Endothelial cell of umbilical vein (primary cell): ENCODE measurements around the gene RAB35. TPM values are rescaled to one million over a fixed set of nuclear protein-coding genes. Genes with fewer than 3 reads are reported as not detected.

ENCODE experiments used
- Bru-seq: library from RNA; stranded (reverse); fragments of 400-500 nt; gene quantifications from one replicate; lab custom pipeline; 2021; lab: Mats Ljungman, UMichigan
- BruChase-seq, 2 experiments: library from RNA; stranded (reverse); fragments of 400-500 nt; gene quantifications; one replicate each; lab custom pipeline; 2021; lab: Mats Ljungman, UMichigan
- BruUV-seq: library from RNA; stranded (reverse); fragments of 400-500 nt; replicated peaks from 2 replicates; lab custom pipeline; 2021; lab: Mats Ljungman, UMichigan
- CTCF ChIA-PET: fragments of 300-600, 350-600 bp; sonication (Branson Sonifier 250); formaldehyde crosslinking; loops from one replicate; lab custom pipeline; 2021; ENCODE audit warnings: antibody characterized with exemption, inconsistent platforms; lab: Charles Lee
- POLR2A ChIA-PET: fragments of 300-600, 350-600 bp; sonication (Branson Sonifier 250); formaldehyde crosslinking; loops from one replicate; lab custom pipeline; 2021; ENCODE audit warnings: antibody characterized with exemption, inconsistent platforms; lab: Charles Lee
- DNase-seq: peaks from one replicate; pipeline ENCODE4 v3.0.0-alpha.2; 2011; ENCODE audit warnings: low read depth, low spot score
- FAIRE-seq: peaks from 2 replicates; lab custom pipeline; 2011; peaks lifted over from hg19 to GRCh38; lab: Jason Lieb, UNC
- H2AFZ ChIP-seq: 2 replicates; pipeline ENCODE4 v1.6.0; 2012; ENCODE audit warnings: low read depth, low read length, control low read depth, inconsistent platforms
- H3K27ac ChIP-seq: 2 replicates; pipeline ENCODE4 v1.5.1; 2011; ENCODE audit warnings: low read depth, mild to moderate bottlenecking, control low read depth, low read length, moderate library complexity; ENCODE audit not compliant: insufficient read depth
- H3K27me3 ChIP-seq, 2 experiments: 2 replicates each; pipeline versions ENCODE4 v1.6.0 to v1.6.1; 2011; ENCODE audit warnings: low read length in 2 of 2, mixed read lengths in 1 of 2; ENCODE audit not compliant: control insufficient read depth in 2 of 2, insufficient read depth in 2 of 2
- H3K36me3 ChIP-seq, 2 experiments: 2 replicates in 1 of 2; 3 replicates in 1 of 2; pipeline ENCODE4 v1.5.1; 2011; ENCODE audit warnings: low read length in 2 of 2, mild to moderate bottlenecking in 1 of 2, moderate library complexity in 1 of 2; ENCODE audit not compliant: control insufficient read depth in 2 of 2, insufficient read depth in 2 of 2; ENCODE audit errors: extremely low read depth in 1 of 2
- H3K4me1 ChIP-seq: 3 replicates; pipeline ENCODE4 v1.5.1; 2011; ENCODE audit warnings: mild to moderate bottlenecking, low read length; ENCODE audit not compliant: control insufficient read depth, insufficient read depth; ENCODE audit errors: extremely low read depth
- H3K4me2 ChIP-seq: 2 replicates; pipeline ENCODE4 v1.6.1; 2011; ENCODE audit warnings: low read length, control low read depth, mixed read lengths; ENCODE audit not compliant: insufficient read depth
- H3K4me3 ChIP-seq, 3 experiments: fragments of 200-600 bp in 1 of 3; sonication (generic), shearing (Covaris generic) in 1 of 3; replicated peaks in 1 of 3; 2 replicates each; pipeline ENCODE4 v1.5.1; 2011 to 2016; ENCODE audit warnings: control low read depth in 3 of 3, low read length in 3 of 3, mild to moderate bottlenecking in 2 of 3, inconsistent platforms in 1 of 3, low read depth in 1 of 3, moderate library complexity in 1 of 3; ENCODE audit not compliant: insufficient read depth in 1 of 3
- H3K79me2 ChIP-seq: 2 replicates; pipeline ENCODE4 v1.6.0; 2012; ENCODE audit warnings: low read length, inconsistent platforms; ENCODE audit not compliant: control insufficient read depth, insufficient read depth
- H3K9ac ChIP-seq: replicated peaks from 2 replicates; pipeline ENCODE3; 2011; ENCODE audit warnings: low read length, control low read depth; ENCODE audit not compliant: insufficient read depth; ENCODE audit errors: extremely low read depth
- H3K9me1 ChIP-seq: replicated peaks from 3 replicates; pipeline ENCODE4 v1.6.0; 2011; ENCODE audit warnings: mild to moderate bottlenecking, low read length; ENCODE audit not compliant: control insufficient read depth, insufficient read depth; ENCODE audit errors: extremely low read depth
- H3K9me3 ChIP-seq: replicated peaks from 2 replicates; pipeline ENCODE4 v1.5.1; 2012; ENCODE audit warnings: low read length, inconsistent platforms; ENCODE audit not compliant: control insufficient read depth, insufficient read depth
- H4K20me1 ChIP-seq: replicated peaks from 2 replicates; pipeline ENCODE3; 2011; ENCODE audit warnings: mild to moderate bottlenecking, low read length; ENCODE audit not compliant: control insufficient read depth, insufficient read depth; ENCODE audit errors: extremely low read depth
- CTCF ChIP-seq, 2 donors: IDR thresholded peaks; 1 replicate in 1 of 2; 2 replicates in 1 of 2; pipeline ENCODE4 v1.5.1; 2011; ENCODE audit warnings: low read length in 2 of 2, mild to moderate bottlenecking in 2 of 2, moderate library complexity in 2 of 2, control low read depth in 1 of 2, inconsistent platforms in 1 of 2, low read depth in 1 of 2; ENCODE audit not compliant: insufficient read depth in 1 of 2; ENCODE audit errors: extremely low read depth in 1 of 2
- EZH2 ChIP-seq: IDR thresholded peaks from 2 replicates; pipeline ENCODE4 v1.6.1; 2012; ENCODE audit warnings: borderline replicate concordance, low read depth, mild to moderate bottlenecking, moderate library complexity, low read length, inconsistent platforms; ENCODE audit not compliant: severe bottlenecking
- FOS ChIP-seq: IDR thresholded peaks from 2 replicates; pipeline ENCODE4 v1.6.1; 2011; ENCODE audit warnings: mild to moderate bottlenecking, low read length, moderate library complexity, borderline replicate concordance; ENCODE audit not compliant: insufficient read depth
- GATA2 ChIP-seq: IDR thresholded peaks from 2 replicates; pipeline ENCODE4 v1.7.0; 2011; ENCODE audit warnings: low read depth, mild to moderate bottlenecking, moderate library complexity, mixed read lengths, low read length; ENCODE audit not compliant: insufficient read length, insufficient read depth
- JUN ChIP-seq: IDR thresholded peaks from 2 replicates; pipeline ENCODE4 v1.6.1; 2011; ENCODE audit warnings: borderline replicate concordance, low read depth; ENCODE audit not compliant: insufficient read length, insufficient read depth
- MYC ChIP-seq: IDR thresholded peaks from one replicate; pipeline ENCODE4 v1.6.1; 2011; ENCODE audit warnings: mild to moderate bottlenecking, low read depth, low read length
- POLR2A ChIP-seq: IDR thresholded peaks from 2 replicates; pipeline ENCODE4 v1.6.1; 2012; ENCODE audit warnings: low read depth, mild to moderate bottlenecking, control low read depth, low read length
- POLR2AphosphoS5 ChIP-seq: IDR thresholded peaks from 2 replicates; pipeline ENCODE4 v1.6.1; 2012; ENCODE audit warnings: low read depth, mild to moderate bottlenecking, control low read depth, low read length, moderate library complexity; ENCODE audit not compliant: insufficient read depth
- dilution Hi-C: fragments of 300-500 bp; cut with MboI; formaldehyde crosslinking; loops from one replicate; pipeline ENCODE4 v1.15.0; 2019; ENCODE audit warnings: low sequenced_read_pairs; ENCODE audit not compliant: extremely low pct_ligation_motif_present
- intact Hi-C: fragments of 100-400 bp; cut with micrococcal nuclease; formaldehyde crosslinking; loops from one replicate; pipeline ENCODE4 v1.10.0; 2022
- long read RNA-seq: library from polyadenylated mRNA; stranded (forward); transcript quantifications from one replicate; pipeline ENCODE4 v2.0.0, GENCODE V29; 2021
- polyA minus RNA-seq, 3 experiments: library from RNA; depleted of rRNA, polyadenylated mRNA; stranded (reverse); fragments of >200 nt; gene quantifications; 1 replicate in 1 of 3; 2 replicates in 2 of 3; pipeline ENCODE4 v1.2.3, GENCODE V29; 2011
- polyA plus RNA-seq, 4 experiments: library from polyadenylated mRNA; depleted of rRNA in 3 of 4; stranded (reverse) in 3 of 4; unstranded in 1 of 4; fragments of >200 nt; gene quantifications; 2 replicates each; pipeline versions ENCODE4 v1.2.1 to v1.2.3, GENCODE V29; 2011 to 2012; ENCODE audit warnings: missing spikeins in 1 of 4
- total RNA-seq: library from RNA; stranded (reverse); gene quantifications from 2 replicates; pipeline ENCODE4 v1.2.3, GENCODE V29; 2021
- TF ChIP-seq, protein P1 (sequence below): IDR thresholded peaks from 2 replicates; pipeline ENCODE4 v1.6.1; 2011; ENCODE audit not compliant: insufficient read depth, insufficient read length

RAB35 gene
- total RNA-seq: 80.3 and 82.8 TPM in 2 replicates
- 70.5 and 73.7 TPM in 2 replicates for polyA plus RNA-seq
- 55.9 and 58.3 TPM in 2 replicates for polyA plus RNA-seq (2011; cell fraction: cytosol; rRNA removed)
- polyA plus RNA-seq (2011; cell fraction: nucleus; rRNA removed): 67.9 and 80.0 TPM in 2 replicates
- 70.3 and 85.8 TPM in 2 replicates for polyA plus RNA-seq (2012)
- polyA minus RNA-seq: 109 and 135 TPM in 2 replicates
- 32.7 TPM for polyA minus RNA-seq (2011; cell fraction: cytosol; rRNA and poly(A)+ RNA removed)
- 16.1 and 22.9 TPM in 2 replicates for polyA minus RNA-seq (2011; cell fraction: nucleus; rRNA and poly(A)+ RNA removed)
- Bru-seq, nascent RNA: percentile 75 among the genes with signal in this experiment
- percentile 87 among the genes with signal in this experiment for BruChase-seq, experiment 1, labeled RNA remaining after a 6-hour chase
- BruChase-seq, experiment 2, labeled RNA remaining after a 2-hour chase: percentile 86 among the genes with signal in this experiment
- long read RNA-seq, transcript RAB35-201 (6 exons, 2,945 nt): major isoform, 40 of 67 reads
- long read RNA-seq, partial matches to known transcripts: 8 of 67 reads
- long read RNA-seq, other reads (novel, unspliced or antisense): 16 of 67 reads

- POLR2A ChIA-PET: interaction anchor here (1.4 to 4.4 kb wide), 3 partner anchors 83 to 175 kb away, joined by 4 to 25 read pairs (median 20); partner anchors contain the start of genes RNU4-2 and RPLP0
- dilution Hi-C loops: no loop called here
- Histone ChIP-seq H3K9me3 (no peaks in the 10 kb centered on the region), H3K4me2 (peak within 1 kb of the TSS; percentile 60), H3K27me3 (no peaks in the 10 kb centered on the region), H3K36me3 (no peaks in the 10 kb centered on the region), H3K9me1 (no peaks in the 10 kb centered on the region), H3K79me2 (peaks cover 50% of the 10 kb centered on the region), H3K4me3 (peak within 1 kb of the TSS; percentile 49 to 72 (median 63)), H3K27ac (peak within 1 kb of the TSS; percentile 48), H3K9ac (peak within 1 kb of the TSS; percentile 79), H2AFZ (peak within 1 kb of the TSS; percentile 18), H3K4me1 (peaks cover 29% of the 10 kb centered on the region), H4K20me1 (no peaks in the 10 kb centered on the region)
- no peak for DNase-seq
- BruUV-seq: no TSS peak
- CTCF ChIA-PET: interaction anchor here (1.6 to 3.8 kb wide), 3 partner anchors 11 to 85 kb away, joined by 6 to 20 read pairs (median 7); partner anchors contain the start of gene RPLP0
- intact Hi-C loops: loop anchor here (1.0 kb wide), 2 partner anchors 29 to 85 kb away; partner anchors contain the start of gene RPLP0
- peak; percentile 77 for FAIRE-seq
- TF ChIP-seq FOS: no peak
- no peak for TF ChIP-seq POLR2A
- no peak for TF ChIP-seq POLR2AphosphoS5
- no peak for TF ChIP-seq EZH2
- no peak for TF ChIP-seq JUN
- TF ChIP-seq CTCF (IDR thresholded peaks at IDR 0.05; ENCODE audit: extremely low read depth in 1 of 2, insufficient read depth in 1 of 2, low read depth in 1 of 2, low read length in 2 of 2): no peak
- TF ChIP-seq, protein P1, sequence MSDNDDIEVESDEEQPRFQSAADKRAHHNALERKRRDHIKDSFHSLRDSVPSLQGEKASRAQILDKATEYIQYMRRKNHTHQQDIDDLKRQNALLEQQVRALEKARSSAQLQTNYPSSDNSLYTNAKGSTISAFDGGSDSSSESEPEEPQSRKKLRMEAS: no peak
- no peak for TF ChIP-seq GATA2
- TF ChIP-seq MYC: no peak
These were observed at the start of gene RAB35 for GRCh38 chr12:120116441-120116791. Gene RAB35 (minus strand): TSS chr12:120116753. CDS start chr12:120116650, 103 bp downstream.
